K562 (cell line): ENCODE results near the gene MRPL32. TPM values are rescaled to one million over a fixed set of nuclear protein-coding genes. Genes with fewer than 3 reads are reported as not detected.

Experiments
- CBX1 ChIP-seq: sonication (generic); IDR thresholded peaks from 2 replicates; pipeline ENCODE4 v1.6.1; 2016; ENCODE audit warnings: antibody characterized with exemption, low read depth, mild to moderate bottlenecking
- FOS ChIP-seq: IDR thresholded peaks from 3 replicates; pipeline ENCODE4 v1.6.1; 2011; ENCODE audit not compliant: insufficient read length; ENCODE audit errors: extremely low read depth
- GMEB1 ChIP-seq: fragments of 250-450 bp; sonication (Bioruptor Pico); IDR thresholded peaks from 2 replicates; pipeline ENCODE4 v1.4.0; 2020; ENCODE audit warnings: mild to moderate bottlenecking
- PTRF ChIP-seq: fragments of 450-650 bp; IDR thresholded peaks from 2 replicates; pipeline ENCODE4 v1.6.1; 2016; ENCODE audit warnings: mild to moderate bottlenecking, missing genetic modification characterization, missing compliant biosample characterization
- TRIM24 ChIP-seq, 2 experiments: fragments of 450-650 bp; IDR thresholded peaks; 2 replicates each; pipeline ENCODE4 v1.6.1; 2016
- ZBTB43 ChIP-seq: sonication (generic); formaldehyde crosslinking; IDR thresholded peaks from 2 replicates; pipeline ENCODE4 v1.8.0; 2023; ENCODE audit warnings: mild to moderate bottlenecking, missing genetic modification reagents
- ZBTB5 ChIP-seq: fragments of 450-650 bp; IDR thresholded peaks from 2 replicates; pipeline ENCODE4 v1.6.1; 2017; ENCODE audit warnings: antibody characterized with exemption
- ZNF174 ChIP-seq: fragments of 250-450 bp; sonication (Bioruptor Pico); IDR thresholded peaks from 2 replicates; pipeline ENCODE4 v1.4.0; 2020; ENCODE audit warnings: mild to moderate bottlenecking
- polyA plus RNA-seq, 8 experiments: library from polyadenylated mRNA; depleted of rRNA in 4 of 8; stranded (reverse) in 5 of 8; unstranded in 3 of 8; fragments of >200 nt; fragmentation: Nextera tagmentation in 2 of 8; fragmentation: Illumina TruSeq in 1 of 8; extraction: Ambion mirVana in 2 of 8; extraction: Trizol in 1 of 8; gene quantifications; 2 replicates each; pipeline versions ENCODE4 v1.2.1 to v1.2.3, GENCODE V29; 2011 to 2014; ENCODE audit warnings: inconsistent platforms in 1 of 8, missing spikeins in 1 of 8
- total RNA-seq, 7 experiments: library from RNA; depleted of rRNA in 6 of 7; stranded (reverse); fragments of >200 nt in 6 of 7; fragmentation: Illumina TruSeq in 2 of 7; extraction: Trizol in 2 of 7; gene quantifications; 2 replicates each; pipeline versions ENCODE4 v1.2.1 to v1.2.3, GENCODE V29; 2011 to 2021; ENCODE audit warnings: low replicate concordance in 1 of 7

Gene MRPL32
- total and polyA plus RNA-seq, 9 of the 15 experiments (the other 6 are each of a cell fraction or from before 2014, with no cell fraction given) = 75.5 to 351 (median 138) TPM

- no peak for TF ChIP-seq GMEB1 (CRISPR knock-in tag)
- no peak for TF ChIP-seq TRIM24 (IDR thresholded peaks at IDR 0.05)
- no peak for TF ChIP-seq PTRF (tag)
- TF ChIP-seq FOS = no peak
- no peak for TF ChIP-seq ZBTB5
- TF ChIP-seq CBX1 = no peak
- TF ChIP-seq ZNF174 (CRISPR knock-in tag) = no peak
- TF ChIP-seq ZBTB43 (CRISPR knock-in tag) = no peak
- TF ChIP-seq, all 486 proteins: peak for 0
These were observed 7.8 kb upstream of the MRPL32 start (continued) for GRCh38 chr7:42924223-42924838.
